K562 (cell line): ENCODE measurements around the gene FBXL13. TPM values are rescaled to one million over a fixed set of nuclear protein-coding genes. Genes with fewer than 3 reads are reported as not detected.
"Not testable (repeated sequence)": the region's sequence is repeated elsewhere in the genome, so short reads cannot be mapped to it uniquely, and the experiment has no call there.

Experiments
- CHD2 ChIP-seq: IDR thresholded peaks from 2 replicates; pipeline ENCODE4 v1.6.1; 2011; ENCODE audit warnings: low read depth, low read length
- GATAD2B ChIP-seq: fragments of 450-650 bp; IDR thresholded peaks from 2 replicates; pipeline ENCODE4 v1.6.1; 2017; ENCODE audit warnings: mild to moderate bottlenecking, borderline replicate concordance
- JUND ChIP-seq, 2 experiments: IDR thresholded peaks; 2 replicates in 1 of 2; 3 replicates in 1 of 2; pipeline ENCODE4 v1.6.1; 2011; ENCODE audit warnings: borderline replicate concordance in 2 of 2, low read depth in 2 of 2, low read length in 2 of 2, improper control_type of control experiment in 1 of 2, missing biosample characterization in 1 of 2, missing genetic modification characterization in 1 of 2, missing genetic modification reagents in 1 of 2
- MCM7 ChIP-seq, 2 experiments: fragments of 450-650 bp; IDR thresholded peaks; 2 replicates each; pipeline ENCODE4 v1.6.1; 2016 to 2018
- NR2C1 ChIP-seq, 2 experiments: fragments of 450-650 bp; IDR thresholded peaks; 2 replicates each; pipeline ENCODE4 v1.6.1; 2017; ENCODE audit warnings: mild to moderate bottlenecking in 2 of 2, antibody characterized with exemption in 1 of 2, inconsistent platforms in 1 of 2, missing compliant biosample characterization in 1 of 2, missing genetic modification characterization in 1 of 2
- NRF1 ChIP-seq, 2 experiments: fragments of 450-650 bp; IDR thresholded peaks in 1 of 2; conservative IDR thresholded peaks in 1 of 2; 2 replicates each; pipeline ENCODE4 v1.6.1; 2014; ENCODE audit warnings: mild to moderate bottlenecking in 2 of 2
- PHF20 ChIP-seq: fragments of 450-650 bp; IDR thresholded peaks from 2 replicates; pipeline ENCODE4 v1.6.1; 2018; ENCODE audit not compliant: partially characterized antibody
- RAD21 ChIP-seq, 2 experiments: fragments of 250-450 bp in 1 of 2; fragments of 450-650 bp in 1 of 2; sonication (Bioruptor Pico) in 1 of 2; formaldehyde crosslinking in 1 of 2; IDR thresholded peaks in 1 of 2; conservative IDR thresholded peaks in 1 of 2; 2 replicates each; pipeline versions ENCODE4 v1.4.0 to v1.8.0; 2020 to 2022; ENCODE audit warnings: mild to moderate bottlenecking in 2 of 2, moderate library complexity in 1 of 2
- SMAD3 ChIP-seq: fragments of 450-650 bp; formaldehyde crosslinking; conservative IDR thresholded peaks from 2 replicates; pipeline ENCODE4 v1.4.0; 2020; ENCODE audit warnings: mild to moderate bottlenecking
- SMAD4 ChIP-seq: fragments of 250-450 bp; sonication (Bioruptor Pico); conservative IDR thresholded peaks from 2 replicates; pipeline ENCODE4 v1.8.0; 2021; ENCODE audit warnings: inconsistent platforms, mild to moderate bottlenecking, moderate library complexity
- ZFX ChIP-seq: sonication (generic); formaldehyde crosslinking; IDR thresholded peaks from 2 replicates; pipeline ENCODE4 v1.8.0; 2022; ENCODE audit warnings: mild to moderate bottlenecking, missing genetic modification reagents, moderate library complexity
- ZNF12 ChIP-seq: sonication (generic); formaldehyde crosslinking; IDR thresholded peaks from 2 replicates; pipeline ENCODE4 v1.4.0; 2020; ENCODE audit warnings: mild to moderate bottlenecking, missing genetic modification reagents
- polyA plus RNA-seq, 8 experiments: library from polyadenylated mRNA; depleted of rRNA in 4 of 8; stranded (reverse) in 5 of 8; unstranded in 3 of 8; fragments of >200 nt; fragmentation: Nextera tagmentation in 2 of 8; fragmentation: Illumina TruSeq in 1 of 8; extraction: Ambion mirVana in 2 of 8; extraction: Trizol in 1 of 8; gene quantifications; 2 replicates each; pipeline versions ENCODE4 v1.2.1 to v1.2.3, GENCODE V29; 2011 to 2014; ENCODE audit warnings: inconsistent platforms in 1 of 8, missing spikeins in 1 of 8
- total RNA-seq, 7 experiments: library from RNA; depleted of rRNA in 6 of 7; stranded (reverse); fragments of >200 nt in 6 of 7; fragmentation: Illumina TruSeq in 2 of 7; extraction: Trizol in 2 of 7; gene quantifications; 2 replicates each; pipeline versions ENCODE4 v1.2.1 to v1.2.3, GENCODE V29; 2011 to 2021; ENCODE audit warnings: low replicate concordance in 1 of 7
- TF ChIP-seq, protein P1 (sequence below), 2 experiments: IDR thresholded peaks in 1 of 2; conservative IDR thresholded peaks in 1 of 2; 2 replicates each; pipeline ENCODE4 v1.6.1; 2016; ENCODE audit warnings: low read depth in 2 of 2, mild to moderate bottlenecking in 1 of 2, missing compliant biosample characterization in 1 of 2, missing genetic modification characterization in 1 of 2, moderate library complexity in 1 of 2
- TF ChIP-seq, protein P2 (sequence below): IDR thresholded peaks from 2 replicates; pipeline ENCODE4 v1.6.1; 2014; ENCODE audit warnings: antibody characterized with exemption
- TF ChIP-seq, protein P3 (sequence below), 2 experiments: fragments of 450-650 bp; IDR thresholded peaks; 2 replicates each; pipeline ENCODE4 v1.6.1; 2016
- TF ChIP-seq, protein P4 (sequence below): fragments of 450-650 bp; IDR thresholded peaks from 2 replicates; pipeline ENCODE4 v1.6.1; 2014; ENCODE audit warnings: low read depth, mild to moderate bottlenecking, moderate library complexity, borderline replicate concordance

The FBXL13 gene
- total and polyA plus RNA-seq, 9 of the 15 experiments (the other 6 are each of a cell fraction or from before 2014, with no cell fraction given): 16.3 to 55.0 (median 25.4) TPM

DNA sequence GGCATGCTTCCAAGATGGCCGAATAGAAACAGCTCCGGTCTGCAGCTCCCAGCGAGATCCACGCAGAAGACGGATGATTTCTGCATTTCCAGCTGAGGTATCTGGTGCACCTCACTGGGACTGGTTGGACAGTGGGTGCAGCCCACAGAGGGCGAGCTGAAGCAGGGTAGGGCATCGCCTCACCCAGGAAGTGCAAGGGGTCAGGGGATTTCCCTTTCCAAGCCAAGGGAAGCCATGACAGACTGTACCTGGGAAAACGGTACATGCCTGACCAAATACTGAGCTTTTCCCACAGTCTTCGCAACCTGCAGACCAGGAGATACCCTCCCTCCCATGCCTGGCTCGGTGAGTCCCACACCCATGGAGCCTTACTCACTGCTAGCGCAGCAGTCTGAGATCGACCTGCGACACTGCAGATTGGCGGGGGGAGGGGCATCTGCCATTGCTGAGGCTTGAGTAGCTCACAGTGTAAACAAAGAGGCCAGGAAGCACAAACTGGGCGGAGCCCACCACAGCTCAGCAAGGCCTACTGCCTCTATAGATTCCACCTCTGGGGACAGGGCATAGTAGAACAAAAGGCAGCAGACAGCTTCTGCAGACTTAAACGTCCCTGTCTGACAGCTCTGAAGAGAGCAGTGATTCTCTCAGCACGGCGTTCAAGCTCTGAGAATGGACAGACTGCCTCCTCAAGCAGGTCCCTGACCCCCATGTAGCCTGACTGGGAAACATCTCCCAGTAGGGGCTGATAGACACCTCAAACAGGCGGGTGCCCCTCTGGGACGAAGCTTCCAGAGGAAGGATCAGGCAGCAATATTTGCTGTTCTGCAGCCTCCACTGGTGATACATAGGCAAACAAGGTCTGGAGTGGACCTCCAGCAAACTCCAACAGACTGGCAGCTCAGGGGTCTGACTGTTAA is 36.5 kb downstream of the FBXL13 start (continued):
- TF ChIP-seq, protein P1, sequence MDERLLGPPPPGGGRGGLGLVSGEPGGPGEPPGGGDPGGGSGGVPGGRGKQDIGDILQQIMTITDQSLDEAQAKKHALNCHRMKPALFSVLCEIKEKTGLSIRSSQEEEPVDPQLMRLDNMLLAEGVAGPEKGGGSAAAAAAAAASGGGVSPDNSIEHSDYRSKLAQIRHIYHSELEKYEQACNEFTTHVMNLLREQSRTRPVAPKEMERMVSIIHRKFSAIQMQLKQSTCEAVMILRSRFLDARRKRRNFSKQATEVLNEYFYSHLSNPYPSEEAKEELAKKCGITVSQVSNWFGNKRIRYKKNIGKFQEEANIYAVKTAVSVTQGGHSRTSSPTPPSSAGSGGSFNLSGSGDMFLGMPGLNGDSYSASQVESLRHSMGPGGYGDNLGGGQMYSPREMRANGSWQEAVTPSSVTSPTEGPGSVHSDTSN (CRISPR knock-in tag; IDR thresholded peaks at IDR 0.05; ENCODE audit: low read depth): not testable (repeated sequence)
- TF ChIP-seq, protein P1 (tag; conservative IDR thresholded peaks at IDR 0.05; ENCODE audit: low read depth): 0 out of 2 replicates have a peak, but pooled peaks have one; percentile 26
- TF ChIP-seq, protein P2, sequence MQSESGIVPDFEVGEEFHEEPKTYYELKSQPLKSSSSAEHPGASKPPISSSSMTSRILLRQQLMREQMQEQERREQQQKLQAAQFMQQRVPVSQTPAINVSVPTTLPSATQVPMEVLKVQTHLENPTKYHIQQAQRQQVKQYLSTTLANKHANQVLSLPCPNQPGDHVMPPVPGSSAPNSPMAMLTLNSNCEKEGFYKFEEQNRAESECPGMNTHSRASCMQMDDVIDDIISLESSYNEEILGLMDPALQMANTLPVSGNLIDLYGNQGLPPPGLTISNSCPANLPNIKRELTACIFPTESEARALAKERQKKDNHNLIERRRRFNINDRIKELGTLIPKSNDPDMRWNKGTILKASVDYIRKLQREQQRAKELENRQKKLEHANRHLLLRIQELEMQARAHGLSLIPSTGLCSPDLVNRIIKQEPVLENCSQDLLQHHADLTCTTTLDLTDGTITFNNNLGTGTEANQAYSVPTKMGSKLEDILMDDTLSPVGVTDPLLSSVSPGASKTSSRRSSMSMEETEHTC: peak; percentile 44; the same call in 1 of the 2 replicates
- TF ChIP-seq JUND (IDR thresholded peaks at IDR 0.05; ENCODE audit: borderline replicate concordance, low read depth, low read length) (peak; percentile 53; the same call in 1 of the 2 replicates), RAD21 (CRISPR knock-in tag; conservative IDR thresholded peaks at IDR 0.05 in 1 of 2, IDR thresholded peaks at IDR 0.05 in 1 of 2) (peak in 1 of 2 experiments; percentile 23; a peak in 2 of 4 replicates), SMAD3 (CRISPR knock-in tag) (0 out of 2 replicates have a peak, but pooled peaks have one; percentile 64), NRF1 (conservative IDR thresholded peaks at IDR 0.05 in 1 of 2, IDR thresholded peaks at IDR 0.05 in 1 of 2) (peak; percentile 77 to 82), MCM7 (IDR thresholded peaks at IDR 0.05) (peak in 1 of 2 experiments; percentile 76; a peak in 1 of 4 replicates), NR2C1 (IDR thresholded peaks at IDR 0.05) (0 out of 2 replicates have a peak, but pooled peaks have one; percentile 38), NR2C1 (tag; IDR thresholded peaks at IDR 0.05) (0 out of 2 replicates have a peak, but pooled peaks have one; percentile 51), PHF20 (peak; percentile 73), CHD2 (0 out of 2 replicates have a peak, but pooled peaks have one; percentile 41), GATAD2B (peak; percentile 64; the same call in 1 of the 2 replicates), SMAD4 (peak; percentile 86), ZFX (CRISPR knock-in tag) (peak; percentile 95), ZNF12 (CRISPR knock-in tag) (peak; percentile 75)
- not testable (repeated sequence) for TF ChIP-seq JUND (tag; IDR thresholded peaks at IDR 0.05; ENCODE audit: borderline replicate concordance, low read depth, low read length)
- TF ChIP-seq, protein P3, sequence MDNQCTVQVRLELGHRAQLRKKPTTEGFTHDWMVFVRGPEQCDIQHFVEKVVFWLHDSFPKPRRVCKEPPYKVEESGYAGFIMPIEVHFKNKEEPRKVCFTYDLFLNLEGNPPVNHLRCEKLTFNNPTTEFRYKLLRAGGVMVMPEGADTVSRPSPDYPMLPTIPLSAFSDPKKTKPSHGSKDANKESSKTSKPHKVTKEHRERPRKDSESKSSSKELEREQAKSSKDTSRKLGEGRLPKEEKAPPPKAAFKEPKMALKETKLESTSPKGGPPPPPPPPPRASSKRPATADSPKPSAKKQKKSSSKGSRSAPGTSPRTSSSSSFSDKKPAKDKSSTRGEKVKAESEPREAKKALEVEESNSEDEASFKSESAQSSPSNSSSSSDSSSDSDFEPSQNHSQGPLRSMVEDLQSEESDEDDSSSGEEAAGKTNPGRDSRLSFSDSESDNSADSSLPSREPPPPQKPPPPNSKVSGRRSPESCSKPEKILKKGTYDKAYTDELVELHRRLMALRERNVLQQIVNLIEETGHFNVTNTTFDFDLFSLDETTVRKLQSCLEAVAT (IDR thresholded peaks at IDR 0.05): peak in 1 of 2 experiments; percentile 71; a peak in 2 of 4 replicates
- TF ChIP-seq, protein P4, sequence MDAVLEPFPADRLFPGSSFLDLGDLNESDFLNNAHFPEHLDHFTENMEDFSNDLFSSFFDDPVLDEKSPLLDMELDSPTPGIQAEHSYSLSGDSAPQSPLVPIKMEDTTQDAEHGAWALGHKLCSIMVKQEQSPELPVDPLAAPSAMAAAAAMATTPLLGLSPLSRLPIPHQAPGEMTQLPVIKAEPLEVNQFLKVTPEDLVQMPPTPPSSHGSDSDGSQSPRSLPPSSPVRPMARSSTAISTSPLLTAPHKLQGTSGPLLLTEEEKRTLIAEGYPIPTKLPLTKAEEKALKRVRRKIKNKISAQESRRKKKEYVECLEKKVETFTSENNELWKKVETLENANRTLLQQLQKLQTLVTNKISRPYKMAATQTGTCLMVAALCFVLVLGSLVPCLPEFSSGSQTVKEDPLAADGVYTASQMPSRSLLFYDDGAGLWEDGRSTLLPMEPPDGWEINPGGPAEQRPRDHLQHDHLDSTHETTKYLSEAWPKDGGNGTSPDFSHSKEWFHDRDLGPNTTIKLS: peak; percentile 59; the same call in 1 of the 2 replicates
